Astrocyte (in vitro differentiated cells and primary cell): Measurements from ENCODE around the gene MYO3B. TPM values are rescaled to one million over a fixed set of nuclear protein-coding genes. Genes with fewer than 3 reads are reported as not detected.

Source experiments
- DNase-seq: peaks from one replicate; pipeline ENCODE4 v3.0.0-alpha.2; 2010; ENCODE audit warnings: low read depth
- FAIRE-seq: peaks from 2 replicates; lab custom pipeline; 2011; peaks lifted over from hg19 to GRCh38; lab: Jason Lieb, UNC
- H2AFZ ChIP-seq: 2 replicates; pipeline ENCODE4 v1.6.0; 2012; ENCODE audit warnings: low read depth, low read length, inconsistent platforms
- H3K27ac ChIP-seq: 2 replicates; pipeline ENCODE4 v1.5.1; 2011; ENCODE audit warnings: low read depth, low read length, inconsistent platforms
- H3K27me3 ChIP-seq: 2 replicates; pipeline ENCODE4 v1.6.0; 2011; ENCODE audit warnings: low read length, inconsistent platforms; ENCODE audit not compliant: insufficient read depth
- H3K36me3 ChIP-seq: 2 replicates; pipeline ENCODE4 v1.5.1; 2011; ENCODE audit warnings: low read length, inconsistent platforms; ENCODE audit not compliant: insufficient read depth
- H3K4me1 ChIP-seq: 2 replicates; pipeline ENCODE4 v1.5.1; 2011; ENCODE audit warnings: low read length, inconsistent platforms; ENCODE audit not compliant: insufficient read depth
- H3K4me2 ChIP-seq: 2 replicates; pipeline ENCODE4 v1.6.0; 2012; ENCODE audit warnings: low read length, inconsistent platforms
- H3K4me3 ChIP-seq: 2 replicates; pipeline ENCODE4 v1.5.1; 2011; ENCODE audit warnings: low read depth, mild to moderate bottlenecking, low read length, inconsistent platforms; ENCODE audit not compliant: insufficient read depth
- H3K79me2 ChIP-seq: 2 replicates; pipeline ENCODE4 v1.6.0; 2012; ENCODE audit warnings: mild to moderate bottlenecking, low read length, inconsistent platforms; ENCODE audit not compliant: insufficient read depth
- H3K9ac ChIP-seq: 2 replicates; pipeline ENCODE4 v1.6.0; 2012; ENCODE audit warnings: mild to moderate bottlenecking, low read length, inconsistent platforms
- H3K9me3 ChIP-seq: 2 replicates; pipeline ENCODE4 v1.5.1; 2012; ENCODE audit warnings: low read depth, mild to moderate bottlenecking, low read length, inconsistent platforms; ENCODE audit not compliant: insufficient read depth
- H4K20me1 ChIP-seq: 2 replicates; pipeline ENCODE4 v1.6.0; 2012; ENCODE audit warnings: low read length, inconsistent platforms; ENCODE audit not compliant: insufficient read depth
- H3K27ac Mint-ChIP-seq: one replicate; pipeline ENCODE4 v1.8.0; 2021; ENCODE audit warnings: mild to moderate bottlenecking, mixed read lengths; ENCODE audit not compliant: unreplicated experiment
- H3K27me3 Mint-ChIP-seq: one replicate; pipeline ENCODE4 v1.8.0; 2021; ENCODE audit warnings: low read depth, mixed read lengths; ENCODE audit not compliant: unreplicated experiment
- H3K36me3 Mint-ChIP-seq: one replicate; pipeline ENCODE4 v1.8.0; 2021; ENCODE audit warnings: low read depth, mixed read lengths; ENCODE audit not compliant: unreplicated experiment
- H3K4me1 Mint-ChIP-seq: one replicate; pipeline ENCODE4 v1.8.0; 2021; ENCODE audit warnings: low read depth, mixed read lengths; ENCODE audit not compliant: unreplicated experiment
- H3K4me3 Mint-ChIP-seq: one replicate; pipeline ENCODE4 v1.8.0; 2021; ENCODE audit warnings: mild to moderate bottlenecking, moderate library complexity, mixed read lengths; ENCODE audit not compliant: unreplicated experiment
- H3K9me3 Mint-ChIP-seq: one replicate; pipeline ENCODE4 v1.8.0; 2021; ENCODE audit warnings: mild to moderate bottlenecking, mixed read lengths; ENCODE audit not compliant: unreplicated experiment
- CTCF ChIP-seq: IDR thresholded peaks from 2 replicates; pipeline ENCODE4 v1.5.1; 2011; ENCODE audit warnings: low read depth, mild to moderate bottlenecking, inconsistent platforms, low read length, moderate library complexity; ENCODE audit not compliant: insufficient read depth
- EZH2 ChIP-seq: IDR thresholded peaks from 2 replicates; pipeline ENCODE4 v1.6.1; 2012; ENCODE audit warnings: mild to moderate bottlenecking, low read length, inconsistent platforms; ENCODE audit not compliant: insufficient read depth
- total RNA-seq: library from RNA; stranded (reverse); gene quantifications from 2 replicates; pipeline ENCODE4 v1.2.1, GENCODE V29; 2021

Gene MYO3B
- total RNA-seq, 1 donor from 2014 or later = not detected

DNA sequence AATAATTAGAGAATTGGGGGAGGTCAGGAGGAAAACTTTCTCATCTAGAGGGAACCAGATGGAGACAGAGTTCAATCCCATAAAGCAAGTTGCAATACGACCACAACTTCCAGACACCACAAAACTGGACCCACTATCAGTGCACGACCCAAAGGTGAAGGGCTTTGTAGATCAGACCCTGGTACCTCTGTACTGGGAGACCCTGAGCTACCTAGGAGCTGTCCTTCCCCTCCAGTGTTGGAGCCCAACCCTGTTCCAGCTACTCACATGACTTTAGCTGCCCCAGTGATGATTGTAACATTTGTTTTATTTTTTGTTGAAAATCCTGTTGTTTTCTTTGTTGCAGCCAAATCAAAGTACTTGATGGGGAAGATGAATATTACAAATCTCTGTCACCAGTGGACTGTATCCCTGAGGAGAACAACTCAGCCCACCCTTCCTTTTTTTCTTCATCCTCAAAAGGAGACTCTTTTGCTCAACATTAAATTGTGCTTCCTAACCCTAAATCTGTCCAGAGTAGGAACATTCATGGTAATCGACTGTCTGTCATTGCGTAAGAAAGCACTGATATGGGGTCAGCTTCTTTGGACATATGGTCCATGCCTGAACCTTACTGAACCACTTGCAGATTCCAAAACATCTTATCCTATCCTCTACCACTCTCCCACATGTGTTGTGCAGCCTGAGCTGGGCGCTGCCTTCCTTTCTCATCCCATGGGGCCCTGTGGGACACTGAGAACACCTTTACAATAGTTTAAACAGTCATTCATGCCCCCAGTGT, 474.9 kb downstream of the MYO3B start:
- no peak overlapping the region for H2AFZ ChIP-seq
- no peaks in the 10 kb centered on the region for H3K36me3 Mint-ChIP-seq
- FAIRE-seq (no peak), DNase-seq (no peak)
- no peaks in the 10 kb centered on the region for H3K27me3 ChIP-seq
- H3K4me1 ChIP-seq = no peaks in the 10 kb centered on the region
- no peaks in the 10 kb centered on the region for H3K27me3 Mint-ChIP-seq
- H3K9me3 ChIP-seq = no peaks in the 10 kb centered on the region
- H3K4me1 Mint-ChIP-seq = peaks cover 1% of the 10 kb centered on the region
- H3K27ac Mint-ChIP-seq = no peak overlapping the region
- TF ChIP-seq EZH2 (no peak), CTCF (no peak)
- no peak overlapping the region for H3K4me3 Mint-ChIP-seq
- no peaks in the 10 kb centered on the region for H3K9me3 Mint-ChIP-seq
- H3K4me2 ChIP-seq = no peak overlapping the region
- H3K4me3 ChIP-seq = no peak overlapping the region
- no peaks in the 10 kb centered on the region for H4K20me1 ChIP-seq
- no peaks in the 10 kb centered on the region for H3K36me3 ChIP-seq
- H3K27ac ChIP-seq = no peak overlapping the region
- no peak overlapping the region for H3K9ac ChIP-seq
- no peaks in the 10 kb centered on the region for H3K79me2 ChIP-seq

GRCh38 chr2:170656669-170657068, 478.7 kb downstream of the MYO3B start:
- Histone ChIP-seq H2AFZ (no peak overlapping the region), H3K4me3 (no peak overlapping the region), H3K79me2 (no peaks in the 10 kb centered on the region), H3K4me1 (no peaks in the 10 kb centered on the region), H3K9me3 (no peaks in the 10 kb centered on the region), H3K4me2 (no peak overlapping the region), H3K27me3 (no peaks in the 10 kb centered on the region), H3K36me3 (no peaks in the 10 kb centered on the region), H3K27ac (no peak overlapping the region), H3K9ac (no peak overlapping the region), H4K20me1 (no peaks in the 10 kb centered on the region)
- Mint-ChIP-seq H3K27ac (no peak overlapping the region), H3K36me3 (no peaks in the 10 kb centered on the region), H3K27me3 (no peaks in the 10 kb centered on the region), H3K4me1 (peaks cover 3% of the 10 kb centered on the region), H3K4me3 (no peak overlapping the region), H3K9me3 (no peaks in the 10 kb centered on the region)
- no peak for FAIRE-seq
- TF ChIP-seq EZH2 (no peak), CTCF (no peak)
- no peak for DNase-seq

DNA sequence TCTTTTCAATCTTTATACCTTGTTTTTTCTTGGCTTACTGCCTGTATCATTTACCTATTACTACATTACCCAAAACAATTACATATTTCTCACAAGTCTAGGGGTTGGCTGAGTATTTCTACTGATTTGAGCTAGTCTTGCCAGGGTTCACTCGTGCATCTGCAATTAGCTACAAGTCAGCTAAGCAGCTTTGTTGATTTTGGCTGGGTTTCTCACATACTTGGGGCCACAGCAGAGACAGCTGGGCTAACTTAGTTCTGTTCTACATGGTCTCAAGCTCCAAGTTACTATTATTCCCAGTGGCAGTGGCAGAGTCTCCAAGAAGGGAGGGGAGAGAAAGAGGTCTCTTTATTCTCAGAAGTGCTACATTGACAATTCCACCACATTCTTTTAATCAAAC, 482.5 kb downstream of the MYO3B start:
- FAIRE-seq (no peak), DNase-seq (peak; percentile 35)
- Histone ChIP-seq H3K79me2 (no peaks in the 10 kb centered on the region), H3K27me3 (no peaks in the 10 kb centered on the region), H3K4me3 (no peak overlapping the region), H3K36me3 (no peaks in the 10 kb centered on the region), H3K27ac (no peak overlapping the region), H4K20me1 (no peaks in the 10 kb centered on the region), H3K9me3 (no peaks in the 10 kb centered on the region), H2AFZ (no peak overlapping the region), H3K4me1 (no peaks in the 10 kb centered on the region), H3K9ac (no peak overlapping the region), H3K4me2 (no peak overlapping the region)
- no peaks in the 10 kb centered on the region for H3K9me3 Mint-ChIP-seq
- TF ChIP-seq EZH2 (no peak), CTCF (no peak)
- no peak overlapping the region for H3K4me3 Mint-ChIP-seq
- H3K4me1 Mint-ChIP-seq = peaks cover 3% of the 10 kb centered on the region
- no peak overlapping the region for H3K27ac Mint-ChIP-seq
- no peaks in the 10 kb centered on the region for H3K36me3 Mint-ChIP-seq
- no peaks in the 10 kb centered on the region for H3K27me3 Mint-ChIP-seq
